Measurements from ENCODE around the gene GRIN1.

GRIN1 gene

GRCh38 chr9:137195525-137196220 is 56.7 kb downstream of the GRIN1 start:
- peak overlapping the region; percentile 42 for H3K4me3 ChIP-seq (ENCODE audit: low read depth, low read length)
- no peak for DNase-seq (ENCODE audit: low read depth)
- TF ChIP-seq, protein P1, sequence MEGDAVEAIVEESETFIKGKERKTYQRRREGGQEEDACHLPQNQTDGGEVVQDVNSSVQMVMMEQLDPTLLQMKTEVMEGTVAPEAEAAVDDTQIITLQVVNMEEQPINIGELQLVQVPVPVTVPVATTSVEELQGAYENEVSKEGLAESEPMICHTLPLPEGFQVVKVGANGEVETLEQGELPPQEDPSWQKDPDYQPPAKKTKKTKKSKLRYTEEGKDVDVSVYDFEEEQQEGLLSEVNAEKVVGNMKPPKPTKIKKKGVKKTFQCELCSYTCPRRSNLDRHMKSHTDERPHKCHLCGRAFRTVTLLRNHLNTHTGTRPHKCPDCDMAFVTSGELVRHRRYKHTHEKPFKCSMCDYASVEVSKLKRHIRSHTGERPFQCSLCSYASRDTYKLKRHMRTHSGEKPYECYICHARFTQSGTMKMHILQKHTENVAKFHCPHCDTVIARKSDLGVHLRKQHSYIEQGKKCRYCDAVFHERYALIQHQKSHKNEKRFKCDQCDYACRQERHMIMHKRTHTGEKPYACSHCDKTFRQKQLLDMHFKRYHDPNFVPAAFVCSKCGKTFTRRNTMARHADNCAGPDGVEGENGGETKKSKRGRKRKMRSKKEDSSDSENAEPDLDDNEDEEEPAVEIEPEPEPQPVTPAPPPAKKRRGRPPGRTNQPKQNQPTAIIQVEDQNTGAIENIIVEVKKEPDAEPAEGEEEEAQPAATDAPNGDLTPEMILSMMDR (IDR thresholded peaks at IDR 0.05; ENCODE audit: control insufficient read depth, extremely low read depth, insufficient read depth): no peak

GRCh38 chr9:137198051-137198901 is 59.3 kb downstream of the GRIN1 start:
- peak; percentile 73 for DNase-seq (ENCODE audit: low read depth)
- peak overlapping the region; percentile 49 for H3K4me3 ChIP-seq (ENCODE audit: low read depth, low read length)
- TF ChIP-seq, protein P1 (IDR thresholded peaks at IDR 0.05; ENCODE audit: control insufficient read depth, extremely low read depth, insufficient read depth): no peak

GRCh38 chr9:137198902-137199283 is 59.9 kb downstream of the GRIN1 start:
- peak overlapping the region; percentile 49 for H3K4me3 ChIP-seq (ENCODE audit: low read depth, low read length)
- TF ChIP-seq, protein P1 (IDR thresholded peaks at IDR 0.05; ENCODE audit: control insufficient read depth, extremely low read depth, insufficient read depth): no peak
- DNase-seq (ENCODE audit: low read depth): no peak

DNA sequence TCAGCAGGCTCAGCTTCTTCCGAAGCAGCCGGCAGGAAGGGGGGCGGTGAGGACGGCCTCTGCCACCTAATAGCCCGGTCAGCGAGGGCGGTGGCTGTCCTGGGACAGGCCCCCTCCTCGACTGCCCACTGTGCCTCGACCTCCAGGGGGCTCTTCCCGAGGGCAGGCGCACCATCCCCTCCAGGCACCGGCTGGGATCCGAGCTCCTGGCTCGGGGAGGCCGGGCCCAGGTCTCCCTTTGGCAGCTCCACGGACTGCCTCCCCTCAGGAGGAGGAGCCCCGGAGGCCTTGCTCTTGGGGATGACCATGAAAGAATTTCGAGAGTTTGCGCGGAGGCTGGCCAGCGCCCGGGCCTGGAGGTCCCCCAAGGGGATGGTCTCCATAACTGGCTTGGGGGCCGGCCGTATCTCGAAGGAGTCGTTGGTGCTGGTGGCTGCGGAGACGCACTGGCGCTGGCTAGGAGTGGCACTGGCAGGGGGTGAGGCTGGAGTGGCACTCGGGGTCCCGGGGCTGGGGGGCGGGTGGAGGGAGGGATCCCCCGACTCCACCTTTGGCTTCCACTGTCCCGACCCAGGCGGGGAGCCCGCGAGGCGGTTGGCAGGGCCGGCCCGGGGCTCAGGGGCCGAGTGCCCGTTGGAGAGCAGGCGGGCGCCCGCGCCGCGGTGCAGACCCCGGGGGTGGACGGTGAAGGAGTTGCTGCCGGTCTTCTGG is 60.6 kb downstream of the GRIN1 start:
- peak overlapping the region; percentile 49 for H3K4me3 ChIP-seq (ENCODE audit: low read depth, low read length)
- TF ChIP-seq, protein P1 (IDR thresholded peaks at IDR 0.05; ENCODE audit: control insufficient read depth, extremely low read depth, insufficient read depth): 0 out of 2 replicates have a peak, but pooled peaks have one; percentile 2
- no peak for DNase-seq (ENCODE audit: low read depth)

GRCh38 chr9:137200311-137201204 is 61.6 kb downstream of the GRIN1 start, which contains the start of gene TPRN:
TPRN (minus strand) TSS chr9:137200741; CDS start chr9:137200711, 30 bp downstream.
- TF ChIP-seq, protein P1 (IDR thresholded peaks at IDR 0.05; ENCODE audit: control insufficient read depth, extremely low read depth, insufficient read depth): no peak
- peak within 1 kb of the TSS; percentile 70 for H3K4me3 ChIP-seq (ENCODE audit: low read depth, low read length)
- DNase-seq (ENCODE audit: low read depth): peak; percentile 95
